Measurements from ENCODE around the gene SPATC1L.

- no peak for TF ChIP-seq GATA3 (IDR thresholded peaks at IDR 0.05; ENCODE audit: low read depth, low read length)
- no peak for TF ChIP-seq GATA2 (IDR thresholded peaks at IDR 0.05; ENCODE audit: low read depth, low read length)
These were observed 4.6 kb downstream of the SPATC1L start for GRCh38 chr21:46179708-46180078.
